ENCODE measurements around the gene KRTAP9-6. TPM values are rescaled to one million over a fixed set of nuclear protein-coding genes. Genes with fewer than 3 reads are reported as not detected.
"Not testable (repeated sequence)": the region's sequence is repeated elsewhere in the genome, so short reads cannot be mapped to it uniquely, and the experiment has no call there.

KRTAP9-6 gene
- total RNA-seq, 1 donor from 2014 or later: not detected

GRCh38 chr17:41267711-41268110 lies 2.5 kb downstream of the KRTAP9-6 start:
- no peak for DNase-seq
- no peak for ATAC-seq

GRCh38 chr17:41271323-41271722 lies 6.1 kb downstream of the KRTAP9-6 start:
- H3K36me3 ChIP-seq; DNase-seq; H3K27ac ChIP-seq; H3K4me1 ChIP-seq; H3K9me3 ChIP-seq; H3K4me3 ChIP-seq; intact Hi-C loops (cut with DNase I); ATAC-seq; H3K27me3 ChIP-seq (ENCODE audit: low read depth): not testable (repeated sequence)

More at GRCh38 chr17:41267711-41268110, 2.5 kb downstream of the KRTAP9-6 start:
- Histone ChIP-seq H3K4me1 (no peaks in the 10 kb centered on the region), H3K36me3 (no peaks in the 10 kb centered on the region), H3K9me3 (no peaks in the 10 kb centered on the region), H3K27ac (no peak overlapping the region), H3K27me3 (ENCODE audit: low read depth) (peaks cover 8% of the 10 kb centered on the region), H3K4me3 (no peak overlapping the region)
- intact Hi-C loops (cut with DNase I): no loop called here
- TF ChIP-seq CTCF (IDR thresholded peaks at IDR 0.05): no peak

- no peaks in the 10 kb centered on the region for H3K9me3 ChIP-seq
- H3K4me3 ChIP-seq: no peak overlapping the region
- DNase-seq (no peak), ATAC-seq (no peak)
- peaks cover 5% of the 10 kb centered on the region for H3K27me3 ChIP-seq (ENCODE audit: low read depth)
- no peak overlapping the region for H3K27ac ChIP-seq
- H3K4me1 ChIP-seq: no peaks in the 10 kb centered on the region
- TF ChIP-seq CTCF (IDR thresholded peaks at IDR 0.05): no peak
- H3K36me3 ChIP-seq: no peaks in the 10 kb centered on the region
- intact Hi-C loops (cut with DNase I): no loop called here
Observed at GRCh38 chr17:41271858-41272257, 6.7 kb downstream of the KRTAP9-6 start.

GRCh38 chr17:41275648-41276190 lies 10.5 kb downstream of the KRTAP9-6 start, which contains the start of gene KRTAP9-7:
TSS of gene KRTAP9-7 (plus strand) at chr17:41275698. CDS start at chr17:41275698, 0 bp downstream.
- intact Hi-C loops (cut with DNase I); H3K36me3 ChIP-seq; DNase-seq: not testable (repeated sequence)

GRCh38 chr17:41278176-41278955 lies 13.2 kb downstream of the KRTAP9-6 start:
- no peak for ATAC-seq
- intact Hi-C loops (cut with DNase I): no loop called here
- no peak for TF ChIP-seq CTCF (IDR thresholded peaks at IDR 0.05)
- Histone ChIP-seq H3K4me1 (no peaks in the 10 kb centered on the region), H3K4me3 (no peak overlapping the region), H3K27me3 (ENCODE audit: low read depth) (peaks cover 5% of the 10 kb centered on the region), H3K27ac (no peak overlapping the region), H3K36me3 (no peaks in the 10 kb centered on the region), H3K9me3 (no peaks in the 10 kb centered on the region)
- DNase-seq: no peak

More at GRCh38 chr17:41275648-41276190, 10.5 kb downstream of the KRTAP9-6 start, which contains the start of gene KRTAP9-7:
- H3K4me3 ChIP-seq; H3K27me3 ChIP-seq (ENCODE audit: low read depth); H3K27ac ChIP-seq; H3K9me3 ChIP-seq; H3K4me1 ChIP-seq; ATAC-seq: not testable (repeated sequence)

GRCh38 chr17:41284043-41284442 lies 18.9 kb downstream of the KRTAP9-6 start:
- Histone ChIP-seq H3K4me1 (no peaks in the 10 kb centered on the region), H3K4me3 (no peak overlapping the region), H3K27ac (no peak overlapping the region), H3K36me3 (no peaks in the 10 kb centered on the region), H3K9me3 (no peaks in the 10 kb centered on the region), H3K27me3 (ENCODE audit: low read depth) (no peaks in the 10 kb centered on the region)
- ATAC-seq (no peak), DNase-seq (no peak)
- intact Hi-C loops (cut with DNase I): no loop called here
- no peak for TF ChIP-seq CTCF (IDR thresholded peaks at IDR 0.05)
